Small intestine (tissue), 7 donors: Measurements from ENCODE around the gene DNAJC4. TPM values are rescaled to one million over a fixed set of nuclear protein-coding genes. Genes with fewer than 3 reads are reported as not detected.
A peak's percentile ranks its signal among the peaks of the same experiment; 100 is the strongest.

Experiments
- DNase-seq, 2 donors: peaks; one replicate each; pipeline versions ENCODE4 v3.0.0 to v3.0.0-alpha.2; 2013
- FAIRE-seq: peaks from 2 replicates; lab custom pipeline; 2012; peaks lifted over from hg19 to GRCh38; lab: Jason Lieb, UNC
- H3K27ac ChIP-seq, 3 donors: one replicate each; pipeline ENCODE4 v1.5.1; 2013; ENCODE audit warnings: low read length in 2 of 3, mild to moderate bottlenecking in 2 of 3, control low read depth in 1 of 3, inconsistent platforms in 1 of 3, low read depth in 1 of 3, moderate library complexity in 1 of 3
- H3K27me3 ChIP-seq, 3 donors: one replicate each; pipeline ENCODE4 v1.6.1; 2013; ENCODE audit warnings: low read length in 3 of 3, inconsistent platforms in 1 of 3; ENCODE audit not compliant: control insufficient read depth in 3 of 3, insufficient read depth in 3 of 3
- H3K36me3 ChIP-seq, 3 donors: one replicate each; pipeline ENCODE4 v1.6.1; 2013; ENCODE audit warnings: low read length in 3 of 3, inconsistent platforms in 1 of 3, low read depth in 1 of 3, mild to moderate bottlenecking in 1 of 3, moderate library complexity in 1 of 3; ENCODE audit not compliant: control insufficient read depth in 3 of 3, insufficient read depth in 2 of 3
- H3K4me1 ChIP-seq, 3 donors: one replicate each; pipeline ENCODE4 v1.6.1; 2013; ENCODE audit warnings: low read length in 2 of 3, inconsistent platforms in 1 of 3, low read depth in 1 of 3, mild to moderate bottlenecking in 1 of 3, moderate library complexity in 1 of 3; ENCODE audit not compliant: control insufficient read depth in 3 of 3, insufficient read depth in 2 of 3
- H3K4me3 ChIP-seq, 3 donors: one replicate each; pipeline ENCODE4 v1.5.1; 2013; ENCODE audit warnings: low read length in 3 of 3, control low read depth in 1 of 3, inconsistent platforms in 1 of 3, low read depth in 1 of 3, mild to moderate bottlenecking in 1 of 3, moderate library complexity in 1 of 3
- H3K9me3 ChIP-seq, 2 donors: one replicate each; pipeline ENCODE4 v1.6.1; 2013; ENCODE audit warnings: low read depth in 1 of 2, low read length in 1 of 2; ENCODE audit not compliant: control insufficient read depth in 2 of 2, insufficient read depth in 1 of 2
- WGBS, 3 donors: extraction: QIAGEN DNeasy Blood & Tissue Kit; methylation state at CpG; one replicate each; pipeline ENCODE4 v1.1.7; 2013; 5-methylcytosine and 5-hydroxymethylcytosine counted together
- polyA plus RNA-seq, 4 donors: library from polyadenylated mRNA; stranded (reverse) in 3 of 4; unstranded in 1 of 4; fragments of 200-250 nt in 3 of 4; fragments of 120-200 nt in 1 of 4; gene quantifications; one replicate each; pipeline versions ENCODE4 v1.2.1 to v1.2.3, GENCODE V29; 2013
- donor health status: healthy with polysubstance abuse.
- donor health status: control.
- donor health status: control.
- donor health status: Bipolar disorder and iron deficiency.
- donor health status: healthy.

The DNAJC4 gene
- polyA plus RNA-seq, 4 donors = 50.6 to 164 (median 93.6) TPM

DNA sequence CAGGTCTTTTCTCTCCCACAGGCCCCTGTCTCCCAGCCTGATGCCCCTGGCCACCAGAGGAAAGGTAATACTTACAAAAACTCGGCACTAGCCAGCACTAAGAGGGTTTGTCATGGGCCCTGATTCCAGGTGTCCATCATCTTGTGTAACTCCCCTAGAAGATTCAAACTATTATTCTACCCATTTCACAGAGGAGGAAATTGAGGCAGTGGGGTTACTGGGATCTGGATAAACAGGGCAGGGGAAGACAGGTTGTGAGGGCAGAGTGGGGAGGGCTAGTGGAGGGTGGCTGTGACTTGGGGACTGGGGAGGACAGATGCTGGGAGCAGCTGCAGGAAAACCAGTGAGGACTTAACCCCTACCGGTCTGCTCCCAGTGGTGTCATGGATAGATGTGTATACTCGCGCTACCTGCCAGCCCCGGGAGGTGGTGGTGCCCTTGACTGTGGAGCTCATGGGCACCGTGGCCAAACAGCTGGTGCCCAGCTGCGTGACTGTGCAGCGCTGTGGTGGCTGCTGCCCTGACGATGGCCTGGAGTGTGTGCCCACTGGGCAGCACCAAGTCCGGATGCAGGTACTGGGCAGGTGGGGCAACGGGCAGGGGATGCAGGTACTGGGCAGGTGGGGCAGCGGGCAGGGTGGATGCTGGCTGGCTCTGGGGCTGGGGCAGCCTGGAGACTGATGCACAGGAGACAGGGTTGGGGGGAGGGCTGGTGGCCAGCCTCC is 5.3 kb downstream of the DNAJC4 start:
- 72 to 84% (median 76%) methylated on average over 12 of the region's 12 CpGs for WGBS, 3 donors
- no peak for DNase-seq
- Histone ChIP-seq H3K27me3 (no peaks in the 10 kb centered on the region), H3K4me1 (peaks cover 0 to 58% (median 0%) of the 10 kb centered on the region in 3 donors), H3K4me3 (peak overlapping the region in 2 of 3 donors; percentile 68 to 82), H3K9me3 (no peaks in the 10 kb centered on the region), H3K27ac (peak overlapping the region in 2 of 3 donors; percentile 33 to 59), H3K36me3 (peaks cover 0 to 50% (median 0%) of the 10 kb centered on the region in 3 donors)
- no peak for FAIRE-seq

DNA sequence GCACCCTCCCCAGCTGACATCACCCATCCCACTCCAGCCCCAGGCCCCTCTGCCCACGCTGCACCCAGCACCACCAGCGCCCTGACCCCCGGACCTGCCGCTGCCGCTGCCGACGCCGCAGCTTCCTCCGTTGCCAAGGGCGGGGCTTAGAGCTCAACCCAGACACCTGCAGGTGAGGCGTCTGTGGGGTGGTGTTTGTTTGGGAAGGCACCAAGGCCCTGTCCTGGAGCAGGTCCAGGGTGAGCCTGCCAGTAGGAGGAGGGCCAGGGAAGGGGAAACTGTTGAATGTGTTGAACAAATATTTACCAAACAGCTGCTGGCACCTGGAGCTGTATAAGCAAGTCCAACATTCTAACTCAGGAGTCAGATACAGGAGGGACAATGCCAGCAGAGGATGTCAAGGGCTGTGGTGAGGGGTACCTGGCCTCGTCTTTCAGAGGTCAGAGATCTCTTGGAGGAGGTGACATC is 7.2 kb downstream of the DNAJC4 start:
- Histone ChIP-seq H3K4me1 (peaks cover 0 to 51% (median 0%) of the 10 kb centered on the region in 3 donors), H3K36me3 (peaks cover 0 to 48% (median 0%) of the 10 kb centered on the region in 3 donors), H3K27ac (peak overlapping the region; percentile 12 to 72 (median 69)), H3K9me3 (no peaks in the 10 kb centered on the region), H3K27me3 (no peaks in the 10 kb centered on the region), H3K4me3 (peak overlapping the region in 1 of 3 donors; percentile 4)
- FAIRE-seq (no peak), DNase-seq (peak; percentile 83 to 84)
- 10 to 57% (median 42%) methylated on average over 12 of the region's 12 CpGs for WGBS, 3 donors

DNA sequence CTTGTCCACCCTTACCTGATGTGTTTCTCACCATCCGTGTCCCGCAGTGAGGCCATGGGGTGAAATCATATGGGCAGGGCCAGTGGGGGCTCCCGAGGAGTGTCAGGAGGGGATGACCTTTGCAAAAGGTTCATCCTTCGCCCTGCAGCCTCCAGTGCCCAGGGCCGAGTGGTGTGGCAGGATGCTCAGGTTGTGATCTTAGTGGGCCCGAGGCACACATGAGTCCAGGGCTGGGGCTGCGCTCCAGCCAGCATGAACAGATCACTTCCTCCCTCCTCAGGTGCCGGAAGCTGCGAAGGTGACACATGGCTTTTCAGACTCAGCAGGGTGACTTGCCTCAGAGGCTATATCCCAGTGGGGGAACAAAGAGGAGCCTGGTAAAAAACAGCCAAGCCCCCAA is 7.7 kb downstream of the DNAJC4 start:
- 44 to 66% (median 55%) methylated on average over 9 of the region's 9 CpGs for WGBS, 3 donors
- H3K4me1 ChIP-seq = peaks cover 0 to 57% (median 0%) of the 10 kb centered on the region in 3 donors
- no peaks in the 10 kb centered on the region for H3K27me3 ChIP-seq
- peaks cover 0 to 50% (median 0%) of the 10 kb centered on the region in 3 donors for H3K36me3 ChIP-seq
- H3K9me3 ChIP-seq = no peaks in the 10 kb centered on the region
- H3K4me3 ChIP-seq = no peak overlapping the region
- peak overlapping the region; percentile 12 to 72 (median 69) for H3K27ac ChIP-seq
- no peak for FAIRE-seq
- DNase-seq = no peak

DNA sequence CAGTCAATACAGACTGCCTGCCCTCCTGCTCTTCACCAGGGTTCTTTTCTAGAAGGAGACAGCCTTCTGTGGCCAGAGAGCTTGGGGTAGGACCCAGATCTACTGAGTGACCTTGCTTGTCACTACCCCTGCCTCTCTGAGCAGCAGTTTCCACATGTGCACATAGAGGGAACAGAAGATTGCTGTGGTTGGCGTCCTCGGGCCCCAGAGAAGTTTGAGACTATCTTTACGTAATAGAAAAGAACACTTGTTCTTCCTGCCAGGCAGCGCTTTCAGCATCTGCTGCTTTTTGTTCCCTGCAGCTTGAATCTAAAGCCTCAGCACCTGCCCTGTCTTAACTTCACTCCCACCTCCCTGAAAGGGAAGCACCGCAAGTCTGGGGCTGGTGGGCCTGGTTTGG is 8.7 kb downstream of the DNAJC4 start:
- FAIRE-seq (no peak), DNase-seq (no peak)

DNA sequence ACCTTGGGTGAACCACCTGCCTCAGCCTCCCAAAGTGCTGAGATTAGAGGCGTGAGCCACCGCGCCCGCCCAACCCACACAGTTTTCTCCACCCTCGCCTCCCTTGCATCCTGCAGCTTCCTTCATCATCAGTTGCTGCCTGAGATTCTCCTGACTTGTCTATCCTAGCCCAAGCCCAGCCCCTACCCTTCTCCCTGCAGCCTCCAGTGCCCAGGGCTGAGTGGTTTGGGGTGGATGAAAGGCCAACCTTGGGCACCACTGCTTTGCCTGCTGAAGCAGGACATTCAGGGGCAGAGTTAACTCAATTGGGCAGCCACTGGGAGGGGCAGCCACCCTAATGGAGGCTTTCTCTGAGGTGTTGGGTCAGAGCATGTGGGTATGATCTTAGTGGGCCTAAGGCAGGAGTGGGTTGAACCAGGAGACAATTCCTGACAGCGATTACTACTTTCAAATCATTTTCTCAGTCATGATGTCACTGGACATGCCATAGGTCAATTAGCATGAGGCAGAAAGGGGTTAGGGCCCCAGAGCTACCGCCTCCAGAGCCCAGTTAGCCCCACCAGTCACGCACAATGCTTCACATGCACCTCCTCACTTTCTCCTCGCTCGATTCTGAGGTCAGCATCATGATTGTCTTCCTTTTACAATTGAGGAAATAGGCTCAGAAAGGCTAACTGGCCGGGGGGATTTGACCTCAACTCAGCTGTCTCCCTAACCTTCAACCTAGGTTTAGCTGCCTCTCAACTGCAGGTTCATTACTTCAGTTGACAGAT is 9.5 kb downstream of the DNAJC4 start:
- H3K27me3 ChIP-seq = no peaks in the 10 kb centered on the region
- peak overlapping the region in 2 of 3 donors; percentile 60 to 74 for H3K4me3 ChIP-seq
- DNase-seq (no peak), FAIRE-seq (no peak)
- H3K4me1 ChIP-seq = peaks cover 0 to 54% (median 0%) of the 10 kb centered on the region in 3 donors
- peak overlapping the region; percentile 82 to 99 (median 99) for H3K27ac ChIP-seq
- H3K9me3 ChIP-seq = no peaks in the 10 kb centered on the region
- H3K36me3 ChIP-seq = peaks cover 0 to 68% (median 5%) of the 10 kb centered on the region in 3 donors
- WGBS, 3 donors = 44 to 61% (median 54%) methylated on average over 11 of the region's 11 CpGs

More for the DNA sequence above, 8.7 kb downstream of the DNAJC4 start:
- no peak overlapping the region for H3K4me3 ChIP-seq
- WGBS, 3 donors = 78 to 89% (median 80%) methylated on average over 5 of the region's 5 CpGs
- H3K27me3 ChIP-seq = no peaks in the 10 kb centered on the region
- H3K4me1 ChIP-seq = peaks cover 0 to 52% (median 0%) of the 10 kb centered on the region in 3 donors
- H3K27ac ChIP-seq = peak overlapping the region in 1 of 3 donors; percentile 69
- H3K36me3 ChIP-seq = peaks cover 0 to 59% (median 3%) of the 10 kb centered on the region in 3 donors
- no peaks in the 10 kb centered on the region for H3K9me3 ChIP-seq

DNA sequence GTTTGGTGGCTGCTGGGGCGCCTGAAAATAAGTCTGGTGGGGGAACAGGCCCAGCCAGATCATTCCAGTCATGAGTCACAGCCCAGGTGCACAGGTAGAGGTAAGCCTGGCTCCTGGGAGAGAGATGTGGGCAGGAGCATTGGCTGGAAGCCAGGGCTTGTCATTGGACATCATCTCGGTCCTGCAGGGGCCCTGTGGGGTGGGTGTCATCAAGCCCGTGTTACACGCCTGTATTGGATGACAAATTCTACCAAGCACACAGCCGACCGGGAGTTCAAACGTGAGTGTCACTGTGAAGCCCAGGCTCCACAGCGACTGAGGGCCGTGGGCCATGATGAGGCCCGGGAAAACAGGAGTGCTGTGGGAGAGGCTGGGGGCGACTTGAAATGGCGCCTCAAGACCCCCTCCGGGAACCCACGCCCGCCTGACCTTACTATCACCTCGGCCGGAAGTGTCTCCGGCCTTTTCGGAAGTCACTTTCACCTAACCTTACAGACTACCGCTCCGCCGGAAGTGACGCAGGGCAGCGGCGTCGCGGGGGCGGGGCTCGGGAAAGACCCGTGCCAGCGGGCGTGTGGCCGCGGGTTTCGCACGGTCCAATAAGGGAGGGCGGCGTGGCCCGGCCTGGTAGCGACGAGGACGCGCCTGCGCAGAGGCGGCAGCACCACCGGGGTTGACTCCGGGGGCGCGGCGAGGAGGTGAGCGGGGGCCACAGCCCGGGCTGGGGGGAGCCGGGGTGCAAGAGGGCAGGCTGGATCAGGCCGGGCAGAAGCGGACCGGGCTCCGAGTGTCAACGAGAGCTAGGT is 10.3 kb downstream of the DNAJC4 start, which contains the start of gene FKBP2:
Gene FKBP2, plus strand, starts transcription at position 661 of the 806 bp plus-strand sequence. CDS start 1,293 bp downstream, outside the sequence.
- H3K4me3 ChIP-seq = peak within 1 kb of the TSS; percentile 68 to 97 (median 74)
- FAIRE-seq = no peak
- peak within 1 kb of the TSS; percentile 91 to 99 (median 99) for H3K27ac ChIP-seq
- H3K9me3 ChIP-seq = no peaks in the 10 kb centered on the region
- peaks cover 0 to 70% (median 5%) of the 10 kb centered on the region in 3 donors for H3K36me3 ChIP-seq
- no peaks in the 10 kb centered on the region for H3K27me3 ChIP-seq
- DNase-seq = peak; percentile 98 to 99
- WGBS, 3 donors = 1% methylated on average over 55 to 58 of the region's 58 CpGs
- peaks cover 0 to 54% (median 0%) of the 10 kb centered on the region in 3 donors for H3K4me1 ChIP-seq

DNA sequence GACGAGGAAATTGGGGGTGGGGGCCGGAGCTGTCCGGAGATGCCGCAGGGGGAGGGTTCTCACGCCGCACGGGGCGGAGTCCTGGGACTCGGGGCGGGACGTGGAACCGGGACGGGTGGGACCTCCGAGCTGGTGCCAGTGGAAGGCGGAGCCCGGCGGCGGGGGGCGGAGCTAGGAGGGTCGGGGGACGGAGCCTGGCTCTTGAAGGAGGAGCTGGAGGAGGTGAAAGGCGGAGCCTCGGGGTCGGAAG is 10.8 kb downstream of the DNAJC4 start:
- Histone ChIP-seq H3K4me3 (peak overlapping the region; percentile 38 to 74 (median 60)), H3K27ac (peak overlapping the region; percentile 82 to 99 (median 99)), H3K4me1 (peaks cover 0 to 50% (median 0%) of the 10 kb centered on the region in 3 donors), H3K9me3 (no peaks in the 10 kb centered on the region), H3K36me3 (peaks cover 0 to 68% (median 5%) of the 10 kb centered on the region in 3 donors), H3K27me3 (no peaks in the 10 kb centered on the region)
- DNase-seq (peak; percentile 99 to 100), FAIRE-seq (no peak)
- WGBS, 3 donors = 1 to 2% (median 1%) methylated on average over 18 to 24 of the region's 24 CpGs
